PC-3 (cell line): ENCODE results near the gene ZNF816.

ENCODE experiments used
- EZH2 ChIP-seq: fragments of 300-600 bp; sonication (generic); IDR thresholded peaks from one replicate; pipeline ENCODE4 v1.6.1; 2017; ENCODE audit warnings: antibody characterized with exemption, mild to moderate bottlenecking, low read length; ENCODE audit not compliant: unreplicated experiment
- EZH2phosphoT487 ChIP-seq: fragments of 300-600 bp; sonication (generic); IDR thresholded peaks from 2 replicates; pipeline ENCODE4 v1.6.1; 2018; ENCODE audit warnings: mild to moderate bottlenecking, antibody characterized with exemption, low read length, borderline replicate concordance
- TF ChIP-seq, protein P1 (sequence below): fragments of 300-600 bp; sonication (generic); conservative IDR thresholded peaks from 2 replicates; pipeline ENCODE4 v1.5.1; 2017; ENCODE audit warnings: antibody characterized with exemption, low read depth, mild to moderate bottlenecking, low read length

DNA sequence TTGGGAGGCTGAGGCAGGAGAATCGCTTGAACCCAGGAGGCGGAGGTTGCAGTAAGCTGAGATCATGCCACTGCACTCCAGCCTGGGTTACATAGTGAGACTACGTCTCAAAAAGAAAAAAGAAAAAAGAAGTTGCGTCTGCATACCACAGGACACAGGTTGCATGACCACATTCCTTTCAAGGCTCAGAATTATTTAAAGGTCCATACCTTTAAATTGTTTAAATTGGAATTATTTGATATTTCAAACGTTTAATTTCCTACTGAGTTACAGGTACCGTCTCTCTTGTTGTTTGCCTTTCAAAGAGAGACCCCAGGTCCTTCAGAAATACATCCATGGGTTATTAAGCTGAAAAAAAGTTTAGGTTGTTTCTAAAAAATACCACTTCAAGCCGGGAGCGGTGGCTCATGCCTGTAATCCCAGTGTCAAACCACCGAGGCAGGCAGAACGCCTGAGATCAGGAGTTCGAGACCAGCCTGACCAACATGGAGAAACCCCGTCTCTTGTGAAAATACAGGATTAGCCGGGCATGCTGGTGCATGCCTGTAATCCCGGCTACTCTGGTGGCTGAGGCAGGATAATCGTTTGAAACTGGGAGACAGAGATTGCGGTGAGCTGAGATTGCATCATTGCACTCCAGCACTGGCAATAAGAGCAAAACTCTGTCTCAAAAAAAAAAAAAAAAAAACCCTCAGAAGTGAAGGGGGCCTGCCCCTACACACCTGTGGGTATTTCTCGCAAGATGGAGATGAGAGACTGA lies 18.6 kb downstream of the ZNF816 start:
- TF ChIP-seq EZH2: no peak
- TF ChIP-seq, protein P1, sequence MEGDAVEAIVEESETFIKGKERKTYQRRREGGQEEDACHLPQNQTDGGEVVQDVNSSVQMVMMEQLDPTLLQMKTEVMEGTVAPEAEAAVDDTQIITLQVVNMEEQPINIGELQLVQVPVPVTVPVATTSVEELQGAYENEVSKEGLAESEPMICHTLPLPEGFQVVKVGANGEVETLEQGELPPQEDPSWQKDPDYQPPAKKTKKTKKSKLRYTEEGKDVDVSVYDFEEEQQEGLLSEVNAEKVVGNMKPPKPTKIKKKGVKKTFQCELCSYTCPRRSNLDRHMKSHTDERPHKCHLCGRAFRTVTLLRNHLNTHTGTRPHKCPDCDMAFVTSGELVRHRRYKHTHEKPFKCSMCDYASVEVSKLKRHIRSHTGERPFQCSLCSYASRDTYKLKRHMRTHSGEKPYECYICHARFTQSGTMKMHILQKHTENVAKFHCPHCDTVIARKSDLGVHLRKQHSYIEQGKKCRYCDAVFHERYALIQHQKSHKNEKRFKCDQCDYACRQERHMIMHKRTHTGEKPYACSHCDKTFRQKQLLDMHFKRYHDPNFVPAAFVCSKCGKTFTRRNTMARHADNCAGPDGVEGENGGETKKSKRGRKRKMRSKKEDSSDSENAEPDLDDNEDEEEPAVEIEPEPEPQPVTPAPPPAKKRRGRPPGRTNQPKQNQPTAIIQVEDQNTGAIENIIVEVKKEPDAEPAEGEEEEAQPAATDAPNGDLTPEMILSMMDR: no peak
- no peak for TF ChIP-seq EZH2phosphoT487
